M059J (cell line): ENCODE results near the gene TAS2R31. TPM values are rescaled to one million over a fixed set of nuclear protein-coding genes. Genes with fewer than 3 reads are reported as not detected.
"Not testable (repeated sequence)": the region's sequence is repeated elsewhere in the genome, so short reads cannot be mapped to it uniquely, and the experiment has no call there.

Source experiments
- DNase-seq: peaks from one replicate; pipeline ENCODE4 v3.0.0-alpha.2; 2012; ENCODE audit warnings: low read depth
- total RNA-seq: library from RNA; depleted of rRNA; stranded (reverse); fragments of >200 nt; shearing (Covaris generic); gene quantifications from 2 replicates; pipeline ENCODE4 v1.2.3, GENCODE V29; 2014; rRNA removed

TAS2R31 gene
- 0.12 and 0.27 TPM in 2 replicates for total RNA-seq

- DNase-seq, result no peak
These were observed at the start of gene TAS2R31 for GRCh38 chr12:11031307-11031706. Gene TAS2R31 (minus strand): TSS chr12:11031407. CDS start chr12:11031335, 72 bp downstream.

GRCh38 chr12:11078246-11078645, 47.0 kb upstream of the TAS2R31 start:
- DNase-seq, result no peak

GRCh38 chr12:11075642-11076041, 44.4 kb upstream of the TAS2R31 start:
- DNase-seq, result no peak

GRCh38 chr12:11071414-11071813, 40.2 kb upstream of the TAS2R31 start:
- DNase-seq, result no peak

- DNase-seq, result no peak
These were observed 39.8 kb upstream of the TAS2R31 start for GRCh38 chr12:11070999-11071398.

- DNase-seq, result no peak
These were observed 38.7 kb upstream of the TAS2R31 start for GRCh38 chr12:11069854-11070365.

GRCh38 chr12:11067514-11067913, 36.3 kb upstream of the TAS2R31 start:
- peak; percentile 22 for DNase-seq

GRCh38 chr12:11062194-11062593, 31.0 kb upstream of the TAS2R31 start, which contains the start of gene TAS2R46:
Gene TAS2R46 (minus strand): TSS chr12:11062294. CDS start chr12:11062294, 0 bp downstream.
- not testable (repeated sequence) for DNase-seq

- DNase-seq, result peak; percentile 3
These were observed 28.6 kb upstream of the TAS2R31 start for GRCh38 chr12:11059784-11060183.

GRCh38 chr12:11059041-11059440, 27.8 kb upstream of the TAS2R31 start:
- no peak for DNase-seq

- DNase-seq, result no peak
These were observed 24.1 kb upstream of the TAS2R31 start for GRCh38 chr12:11055306-11055705.

GRCh38 chr12:11049806-11050531, 18.8 kb upstream of the TAS2R31 start:
- DNase-seq, result not testable (repeated sequence)

- DNase-seq, result not testable (repeated sequence)
These were observed 10.2 kb upstream of the TAS2R31 start for GRCh38 chr12:11041366-11041765.

- DNase-seq, result no peak
These were observed 9.0 kb upstream of the TAS2R31 start for GRCh38 chr12:11040162-11040561.

- no peak for DNase-seq
These were observed 8.0 kb upstream of the TAS2R31 start for GRCh38 chr12:11039171-11039570.

- DNase-seq, result not testable (repeated sequence)
These were observed 2.8 kb upstream of the TAS2R31 start for GRCh38 chr12:11033959-11034358.

- DNase-seq, result no peak
These were observed 5.1 kb downstream of the TAS2R31 start for GRCh38 chr12:11026118-11026517.

- DNase-seq, result no peak
These were observed 7.8 kb downstream of the TAS2R31 start for GRCh38 chr12:11023387-11023786.

GRCh38 chr12:11022520-11022919, 8.7 kb downstream of the TAS2R31 start, which contains the start of gene TAS2R19:
Gene TAS2R19 (minus strand): TSS chr12:11022620. CDS start chr12:11022571, 49 bp downstream.
- DNase-seq, result no peak

- no peak for DNase-seq
These were observed 14.3 kb downstream of the TAS2R31 start for GRCh38 chr12:11016937-11017336.

GRCh38 chr12:11015775-11016430, 15.3 kb downstream of the TAS2R31 start:
- no peak for DNase-seq

GRCh38 chr12:11014234-11014633, 17.0 kb downstream of the TAS2R31 start:
- no peak for DNase-seq

- DNase-seq, result no peak
These were observed 23.6 kb downstream of the TAS2R31 start for GRCh38 chr12:11007608-11008007.
